H9 (cell line): ENCODE results near the gene NRG3. TPM values are rescaled to one million over a fixed set of nuclear protein-coding genes. Genes with fewer than 3 reads are reported as not detected.

Experiments used
- DNase-seq: peaks from one replicate; pipeline ENCODE4 v3.0.0-alpha.2; 2017
- H2AFZ ChIP-seq: one replicate; pipeline ENCODE4 v1.6.1; 2013; ENCODE audit warnings: mild to moderate bottlenecking, low read length, control low read depth, moderate library complexity
- H2AK5ac ChIP-seq: 2 replicates; pipeline ENCODE4 v1.6.1; 2013; ENCODE audit warnings: low read length, control low read depth, mixed read lengths; ENCODE audit not compliant: insufficient read length
- H2BK120ac ChIP-seq: one replicate; pipeline ENCODE4 v1.6.1; 2013; ENCODE audit warnings: low read depth, mild to moderate bottlenecking, low read length, control low read depth, inconsistent platforms; ENCODE audit not compliant: poor library complexity, severe bottlenecking
- H2BK12ac ChIP-seq: 2 replicates; pipeline ENCODE4 v1.6.1; 2013; ENCODE audit warnings: low read length, control low read depth, mixed read lengths, low read depth; ENCODE audit not compliant: insufficient read length
- H2BK15ac ChIP-seq: 2 replicates; pipeline ENCODE4 v1.6.1; 2013; ENCODE audit warnings: low read depth, low read length, control low read depth
- H2BK20ac ChIP-seq: one replicate; pipeline ENCODE4 v1.6.1; 2013; ENCODE audit warnings: low read depth, mild to moderate bottlenecking, low read length, control low read depth, inconsistent platforms; ENCODE audit not compliant: poor library complexity, severe bottlenecking
- H2BK5ac ChIP-seq: 2 replicates; pipeline ENCODE4 v1.6.1; 2013; ENCODE audit warnings: low read length, control low read depth, mixed read lengths; ENCODE audit not compliant: insufficient read length
- H3K14ac ChIP-seq: 2 replicates; pipeline ENCODE4 v1.6.1; 2013; ENCODE audit warnings: low read length, control low read depth; ENCODE audit not compliant: insufficient read depth
- H3K18ac ChIP-seq: 2 replicates; pipeline ENCODE4 v1.6.1; 2013; ENCODE audit warnings: low read depth, mild to moderate bottlenecking, mixed read lengths, low read length, control low read depth; ENCODE audit not compliant: insufficient read length
- H3K23ac ChIP-seq: 2 replicates; pipeline ENCODE4 v1.6.1; 2013; ENCODE audit warnings: low read length, control low read depth, mixed read lengths, low read depth; ENCODE audit not compliant: insufficient read length
- H3K23me2 ChIP-seq: 2 replicates; pipeline ENCODE4 v1.6.1; 2013; ENCODE audit warnings: low read depth, mild to moderate bottlenecking, mixed read lengths, low read length, control low read depth; ENCODE audit not compliant: insufficient read length, poor library complexity, severe bottlenecking
- H3K27ac ChIP-seq: 2 replicates; pipeline ENCODE4 v1.5.1; 2013; ENCODE audit warnings: low read length, control low read depth, mixed read lengths, low read depth; ENCODE audit not compliant: insufficient read length
- H3K27me3 ChIP-seq: 2 replicates; pipeline ENCODE4 v1.6.1; 2013; ENCODE audit warnings: low read length, control low read depth, inconsistent platforms; ENCODE audit not compliant: insufficient read depth
- H3K4ac ChIP-seq: 2 replicates; pipeline ENCODE4 v1.6.1; 2013; ENCODE audit warnings: low read depth, mild to moderate bottlenecking, control low read depth, inconsistent platforms, low read length, moderate library complexity
- H3K4me1 ChIP-seq: 2 replicates; pipeline ENCODE4 v1.6.1; 2013; ENCODE audit warnings: low read length, control low read depth, inconsistent platforms; ENCODE audit not compliant: insufficient read depth
- H3K4me2 ChIP-seq: 2 replicates; pipeline ENCODE4 v1.6.1; 2013; ENCODE audit warnings: low read length, control low read depth, mixed read lengths; ENCODE audit not compliant: insufficient read length, insufficient read depth
- H3K56ac ChIP-seq: 2 replicates; pipeline ENCODE4 v1.6.1; 2013; ENCODE audit warnings: low read depth, mild to moderate bottlenecking, mixed read lengths, low read length, control low read depth; ENCODE audit not compliant: insufficient read length
- H3K79me1 ChIP-seq: 2 replicates; pipeline ENCODE4 v1.6.1; 2013; ENCODE audit warnings: low read depth, mild to moderate bottlenecking, moderate library complexity, low read length, control low read depth, inconsistent platforms; ENCODE audit not compliant: insufficient read depth, poor library complexity, severe bottlenecking
- H3K79me2 ChIP-seq: 2 replicates; pipeline ENCODE4 v1.6.1; 2013; ENCODE audit warnings: low read length, control low read depth, inconsistent platforms; ENCODE audit not compliant: insufficient read depth
- H3K9ac ChIP-seq: 2 replicates; pipeline ENCODE4 v1.6.1; 2013; ENCODE audit warnings: low read length, control low read depth, mixed read lengths; ENCODE audit not compliant: insufficient read length; ENCODE audit errors: extremely low read depth
- H3K9me3 ChIP-seq: one replicate; pipeline ENCODE4 v1.6.1; 2013; ENCODE audit warnings: low read depth, low read length, inconsistent platforms; ENCODE audit not compliant: control insufficient read depth
- H3T11ph ChIP-seq: one replicate; pipeline ENCODE4 v1.6.1; 2013; ENCODE audit warnings: mild to moderate bottlenecking, low read length, control low read depth, inconsistent platforms
- H4K20me1 ChIP-seq: one replicate; pipeline ENCODE4 v1.6.1; 2013; ENCODE audit not compliant: control insufficient read depth, insufficient read length, insufficient read depth
- H4K5ac ChIP-seq: 2 replicates; pipeline ENCODE4 v1.6.1; 2013; ENCODE audit warnings: low read depth, mild to moderate bottlenecking, mixed read lengths, low read length, control low read depth; ENCODE audit not compliant: insufficient read length
- H4K8ac ChIP-seq: replicated peaks from 2 replicates; pipeline ENCODE4 v1.6.1; 2013; ENCODE audit warnings: low read length, control low read depth, mixed read lengths, low read depth; ENCODE audit not compliant: insufficient read length
- H4K91ac ChIP-seq: 2 replicates; pipeline ENCODE4 v1.6.1; 2013; ENCODE audit warnings: low read depth, mild to moderate bottlenecking, moderate library complexity, mixed read lengths, low read length, control low read depth; ENCODE audit not compliant: insufficient read length
- H3K27ac Mint-ChIP-seq, 3 experiments: 2 replicates in 2 of 3; 3 replicates in 1 of 3; pipeline ENCODE4 v1.8.0; 2020 to 2021; ENCODE audit warnings: mixed read lengths in 3 of 3, mild to moderate bottlenecking in 1 of 3, moderate library complexity in 1 of 3
- H3K27me3 Mint-ChIP-seq: 2 replicates; pipeline ENCODE4 v1.8.0; 2021; ENCODE audit warnings: low read depth, mild to moderate bottlenecking, moderate library complexity, mixed read lengths
- H3K36me3 Mint-ChIP-seq, 3 experiments: 2 replicates in 2 of 3; 3 replicates in 1 of 3; pipeline ENCODE4 v1.8.0; 2020 to 2021; ENCODE audit warnings: low read depth in 3 of 3, mixed read lengths in 3 of 3; ENCODE audit not compliant: insufficient read depth in 1 of 3
- H3K4me1 Mint-ChIP-seq, 2 experiments: 2 replicates each; pipeline ENCODE4 v1.8.0; 2020; ENCODE audit warnings: mixed read lengths in 2 of 2
- H3K4me3 Mint-ChIP-seq, 2 experiments: 2 replicates in 1 of 2; 3 replicates in 1 of 2; pipeline ENCODE4 v1.8.0; 2020 to 2021; ENCODE audit warnings: mild to moderate bottlenecking in 2 of 2, mixed read lengths in 2 of 2, moderate library complexity in 1 of 2
- H3K9me3 Mint-ChIP-seq, 2 experiments: 2 replicates in 1 of 2; 3 replicates in 1 of 2; pipeline ENCODE4 v1.8.0; 2020; ENCODE audit warnings: mild to moderate bottlenecking in 2 of 2, mixed read lengths in 2 of 2, moderate library complexity in 1 of 2
- CTCF ChIP-seq: fragments of 200-600 bp; sonication (generic); conservative IDR thresholded peaks from 3 replicates; pipeline ENCODE4 v1.8.0; 2021; ENCODE audit warnings: antibody characterized with exemption, mild to moderate bottlenecking
- total RNA-seq: library from RNA; stranded (reverse); gene quantifications from 2 replicates; pipeline ENCODE4 v1.2.1, GENCODE V29; 2021

The NRG3 gene
- total RNA-seq, 1 experiment from 2014 or later = 1.6 TPM

- Histone ChIP-seq H4K91ac (no peak overlapping the region), H2AFZ (no peak overlapping the region), H2BK20ac (no peak overlapping the region), H3K9me3 (no peaks in the 10 kb centered on the region), H2BK5ac (no peak overlapping the region), H3K4me1 (no peaks in the 10 kb centered on the region; the same call in 1 of the 2 replicates), H3K23me2 (no peaks in the 10 kb centered on the region), H3K4me2 (no peak overlapping the region), H3K14ac (no peak overlapping the region), H3T11ph (no peak overlapping the region), H4K8ac (no peak overlapping the region), H3K4ac (no peak overlapping the region), H3K56ac (no peak overlapping the region), H3K27ac (no peak overlapping the region), H2BK12ac (no peak overlapping the region), H3K18ac (no peak overlapping the region), H4K5ac (no peak overlapping the region), H2BK120ac (no peak overlapping the region), H2AK5ac (no peak overlapping the region), H2BK15ac (no peak overlapping the region), H3K9ac (no peak overlapping the region), H4K20me1 (no peaks in the 10 kb centered on the region), H3K27me3 (no peaks in the 10 kb centered on the region), H3K79me1 (no peaks in the 10 kb centered on the region), H3K23ac (no peak overlapping the region), H3K79me2 (no peaks in the 10 kb centered on the region)
- H3K27ac Mint-ChIP-seq = no peak overlapping the region
- H3K9me3 Mint-ChIP-seq = no peaks in the 10 kb centered on the region
- DNase-seq = no peak
- no peak for TF ChIP-seq CTCF
- no peak overlapping the region for H3K4me3 Mint-ChIP-seq
- H3K36me3 Mint-ChIP-seq = no peaks in the 10 kb centered on the region
- H3K4me1 Mint-ChIP-seq = peaks cover 2 to 4% of the 10 kb centered on the region in 2 experiments; a peak in 1 of 4 replicates
- H3K27me3 Mint-ChIP-seq = no peaks in the 10 kb centered on the region
These were observed 565.8 kb downstream of the NRG3 start for GRCh38 chr10:82440775-82441174.
